ENCODE results near the gene EXOC6B. TPM values are rescaled to one million over a fixed set of nuclear protein-coding genes. Genes with fewer than 3 reads are reported as not detected.

Gene EXOC6B
- total RNA-seq, 2 experiments from 2014 or later = 8.5 to 8.6 TPM

- DNase-seq = no peak
- intact Hi-C loops (cut with micrococcal nuclease) = no loop called here
- ChIA-PET CTCF (interaction anchor here (0.6 kb wide), 1 partner anchor 1502 kb away, joined by 4 read pairs; no protein-coding TSS in a partner anchor), POLR2A (no interaction called here)
- Mint-ChIP-seq H3K9me3 (peaks cover 40% of the 10 kb centered on the region), H3K4me1 (ENCODE audit: low read depth) (no peaks in the 10 kb centered on the region), H3K36me3 (peaks cover 6% of the 10 kb centered on the region), H3K27me3 (no peaks in the 10 kb centered on the region), H3K4me3 (no peak overlapping the region), H3K27ac (no peak overlapping the region)
Measured at GRCh38 chr2:72415781-72416475, 409.9 kb downstream of the EXOC6B start.

- Mint-ChIP-seq H3K27ac (no peak overlapping the region), H3K9me3 (peaks cover 33% of the 10 kb centered on the region), H3K4me3 (no peak overlapping the region), H3K4me1 (ENCODE audit: low read depth) (no peaks in the 10 kb centered on the region), H3K36me3 (peaks cover 2% of the 10 kb centered on the region), H3K27me3 (no peaks in the 10 kb centered on the region)
- no peak for DNase-seq
- POLR2A ChIA-PET = no interaction called here
- CTCF ChIA-PET = interaction anchor here (0.6 kb wide), 1 partner anchor 217 kb away, joined by 3 read pairs; no protein-coding TSS in a partner anchor
- intact Hi-C loops (cut with micrococcal nuclease) = no loop called here
Measured at GRCh38 chr2:72415241-72415661, 410.6 kb downstream of the EXOC6B start.

GRCh38 chr2:72414137-72414760 is 411.6 kb downstream of the EXOC6B start:
- H3K4me1 Mint-ChIP-seq (ENCODE audit: low read depth) = no peaks in the 10 kb centered on the region
- intact Hi-C loops (cut with micrococcal nuclease) = no loop called here
- no peak overlapping the region for H3K27ac Mint-ChIP-seq
- no peaks in the 10 kb centered on the region for H3K27me3 Mint-ChIP-seq
- peaks cover 25% of the 10 kb centered on the region for H3K9me3 Mint-ChIP-seq
- no peaks in the 10 kb centered on the region for H3K36me3 Mint-ChIP-seq
- no peak overlapping the region for H3K4me3 Mint-ChIP-seq
- no peak for DNase-seq
- CTCF ChIA-PET = no interaction called here
- POLR2A ChIA-PET = no interaction called here

- Mint-ChIP-seq H3K27me3 (no peaks in the 10 kb centered on the region), H3K4me3 (no peak overlapping the region), H3K36me3 (no peaks in the 10 kb centered on the region), H3K9me3 (peaks cover 26% of the 10 kb centered on the region), H3K4me1 (ENCODE audit: low read depth) (no peaks in the 10 kb centered on the region), H3K27ac (no peak overlapping the region)
- intact Hi-C loops (cut with micrococcal nuclease) = no loop called here
- POLR2A ChIA-PET = no interaction called here
- CTCF ChIA-PET = no interaction called here
- no peak for DNase-seq
Measured at GRCh38 chr2:72413716-72414115, 412.1 kb downstream of the EXOC6B start.

GRCh38 chr2:72412214-72412613 is 413.6 kb downstream of the EXOC6B start:
- intact Hi-C loops (cut with micrococcal nuclease) = no loop called here
- H3K9me3 Mint-ChIP-seq = peaks cover 34% of the 10 kb centered on the region
- H3K36me3 Mint-ChIP-seq = no peaks in the 10 kb centered on the region
- H3K27ac Mint-ChIP-seq = no peak overlapping the region
- H3K27me3 Mint-ChIP-seq = no peaks in the 10 kb centered on the region
- no peaks in the 10 kb centered on the region for H3K4me1 Mint-ChIP-seq (ENCODE audit: low read depth)
- CTCF ChIA-PET = no interaction called here
- DNase-seq = no peak
- H3K4me3 Mint-ChIP-seq = no peak overlapping the region
- POLR2A ChIA-PET = no interaction called here

- DNase-seq = no peak
- Mint-ChIP-seq H3K27me3 (no peaks in the 10 kb centered on the region), H3K36me3 (peaks cover 15% of the 10 kb centered on the region), H3K27ac (no peak overlapping the region), H3K4me3 (no peak overlapping the region), H3K4me1 (ENCODE audit: low read depth) (no peaks in the 10 kb centered on the region), H3K9me3 (peaks cover 22% of the 10 kb centered on the region)
- intact Hi-C loops (cut with micrococcal nuclease) = no loop called here
- CTCF ChIA-PET = no interaction called here
- POLR2A ChIA-PET = no interaction called here
Measured at GRCh38 chr2:72399879-72400278, 426.0 kb downstream of the EXOC6B start.

GRCh38 chr2:72395096-72395495 is 430.7 kb downstream of the EXOC6B start:
- H3K9me3 Mint-ChIP-seq = peaks cover 20% of the 10 kb centered on the region
- DNase-seq = no peak
- CTCF ChIA-PET = no interaction called here
- POLR2A ChIA-PET = no interaction called here
- no peak overlapping the region for H3K4me3 Mint-ChIP-seq
- H3K4me1 Mint-ChIP-seq (ENCODE audit: low read depth) = no peaks in the 10 kb centered on the region
- no peaks in the 10 kb centered on the region for H3K27me3 Mint-ChIP-seq
- H3K27ac Mint-ChIP-seq = no peak overlapping the region
- intact Hi-C loops (cut with micrococcal nuclease) = no loop called here
- peaks cover 14% of the 10 kb centered on the region for H3K36me3 Mint-ChIP-seq

- Mint-ChIP-seq H3K9me3 (peaks cover 19% of the 10 kb centered on the region), H3K27me3 (no peaks in the 10 kb centered on the region), H3K27ac (no peak overlapping the region), H3K4me1 (ENCODE audit: low read depth) (no peaks in the 10 kb centered on the region), H3K36me3 (peaks cover 10% of the 10 kb centered on the region), H3K4me3 (no peak overlapping the region)
- intact Hi-C loops (cut with micrococcal nuclease) = no loop called here
- DNase-seq = no peak
- ChIA-PET POLR2A (no interaction called here), CTCF (no interaction called here)
Measured at GRCh38 chr2:72394541-72395070, 431.2 kb downstream of the EXOC6B start.

GRCh38 chr2:72389447-72389846 is 436.4 kb downstream of the EXOC6B start:
- Mint-ChIP-seq H3K36me3 (peaks cover 16% of the 10 kb centered on the region), H3K4me3 (no peak overlapping the region), H3K9me3 (peaks cover 39% of the 10 kb centered on the region), H3K4me1 (ENCODE audit: low read depth) (no peaks in the 10 kb centered on the region), H3K27ac (no peak overlapping the region), H3K27me3 (no peaks in the 10 kb centered on the region)
- intact Hi-C loops (cut with micrococcal nuclease) = no loop called here
- POLR2A ChIA-PET = no interaction called here
- no peak for DNase-seq
- CTCF ChIA-PET = no interaction called here

- Mint-ChIP-seq H3K4me3 (no peak overlapping the region), H3K27me3 (no peaks in the 10 kb centered on the region), H3K4me1 (ENCODE audit: low read depth) (no peaks in the 10 kb centered on the region), H3K36me3 (peaks cover 14% of the 10 kb centered on the region), H3K27ac (no peak overlapping the region), H3K9me3 (peaks cover 39% of the 10 kb centered on the region)
- intact Hi-C loops (cut with micrococcal nuclease) = no loop called here
- ChIA-PET POLR2A (no interaction called here), CTCF (no interaction called here)
- no peak for DNase-seq
Measured at GRCh38 chr2:72388263-72388662, 437.6 kb downstream of the EXOC6B start.

- CTCF ChIA-PET = no interaction called here
- Mint-ChIP-seq H3K36me3 (peaks cover 15% of the 10 kb centered on the region), H3K4me3 (no peak overlapping the region), H3K27me3 (no peaks in the 10 kb centered on the region), H3K4me1 (ENCODE audit: low read depth) (no peaks in the 10 kb centered on the region), H3K9me3 (peaks cover 30% of the 10 kb centered on the region), H3K27ac (no peak overlapping the region)
- no peak for DNase-seq
- intact Hi-C loops (cut with micrococcal nuclease) = no loop called here
- POLR2A ChIA-PET = no interaction called here
Measured at GRCh38 chr2:72386288-72386687, 439.5 kb downstream of the EXOC6B start.

GRCh38 chr2:72378753-72379348 is 447.0 kb downstream of the EXOC6B start:
- intact Hi-C loops (cut with micrococcal nuclease) = no loop called here
- Mint-ChIP-seq H3K9me3 (peaks cover 2% of the 10 kb centered on the region), H3K27ac (no peak overlapping the region), H3K36me3 (peaks cover 34% of the 10 kb centered on the region), H3K4me1 (ENCODE audit: low read depth) (no peaks in the 10 kb centered on the region), H3K4me3 (no peak overlapping the region), H3K27me3 (no peaks in the 10 kb centered on the region)
- ChIA-PET CTCF (interaction anchor here (0.5 kb wide), 1 partner anchor 50 kb away, joined by 3 read pairs; no protein-coding TSS in a partner anchor), POLR2A (no interaction called here)
- DNase-seq = no peak

All from activated CD4-positive, alpha-beta memory T cell treated with anti-CD3 and anti-CD28 coated beads for 36 hours (primary cell).